Stimulated activated CD4-positive, alpha-beta T cell treated with anti-CD3 and anti-CD28 coated beads, Interleukin-4, amount 100 ng/mL, for 4 hours (primary cell): ENCODE measurements around the gene TPPP.

ENCODE experiments used
- DNase-seq, 2 experiments: peaks; one replicate each; pipeline ENCODE4 v3.0.0-alpha.2; 2020

TPPP gene

DNA sequence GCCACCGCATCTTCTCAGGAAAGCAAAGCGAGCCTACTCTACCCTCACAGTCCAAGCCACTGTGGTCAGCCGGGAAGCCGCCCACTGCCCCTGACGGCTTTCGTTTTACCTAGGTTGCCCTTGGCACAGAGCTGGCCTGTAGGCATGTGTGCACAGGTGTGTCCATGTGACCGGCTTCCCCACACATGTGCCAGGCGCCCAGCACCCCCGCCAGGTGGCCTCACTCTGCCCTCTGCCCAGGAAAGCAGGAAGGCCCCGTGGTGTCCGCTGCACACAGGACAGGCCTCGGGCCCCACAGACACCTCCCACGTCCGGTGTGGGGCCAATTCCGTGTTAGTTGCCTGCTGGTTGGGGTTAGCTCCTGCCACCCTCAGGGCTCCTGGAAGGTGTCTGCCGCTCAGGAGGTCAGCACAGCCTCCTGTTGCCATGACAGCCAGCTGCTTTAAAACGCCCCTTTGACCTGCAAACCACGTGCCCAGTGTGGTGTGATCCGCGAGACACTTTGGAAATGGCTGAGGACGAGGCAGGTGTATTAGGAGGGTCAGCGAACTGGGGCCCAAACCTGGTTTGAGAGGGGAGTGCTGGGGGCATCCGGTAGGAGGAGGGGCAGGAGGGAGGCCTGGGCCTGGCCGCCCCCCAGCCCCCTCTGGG lies 28.7 kb downstream of the TPPP start:
- DNase-seq, result no peak

- DNase-seq, result no peak
These were observed 29.5 kb downstream of the TPPP start for GRCh38 chr5:663436-664342.

DNA sequence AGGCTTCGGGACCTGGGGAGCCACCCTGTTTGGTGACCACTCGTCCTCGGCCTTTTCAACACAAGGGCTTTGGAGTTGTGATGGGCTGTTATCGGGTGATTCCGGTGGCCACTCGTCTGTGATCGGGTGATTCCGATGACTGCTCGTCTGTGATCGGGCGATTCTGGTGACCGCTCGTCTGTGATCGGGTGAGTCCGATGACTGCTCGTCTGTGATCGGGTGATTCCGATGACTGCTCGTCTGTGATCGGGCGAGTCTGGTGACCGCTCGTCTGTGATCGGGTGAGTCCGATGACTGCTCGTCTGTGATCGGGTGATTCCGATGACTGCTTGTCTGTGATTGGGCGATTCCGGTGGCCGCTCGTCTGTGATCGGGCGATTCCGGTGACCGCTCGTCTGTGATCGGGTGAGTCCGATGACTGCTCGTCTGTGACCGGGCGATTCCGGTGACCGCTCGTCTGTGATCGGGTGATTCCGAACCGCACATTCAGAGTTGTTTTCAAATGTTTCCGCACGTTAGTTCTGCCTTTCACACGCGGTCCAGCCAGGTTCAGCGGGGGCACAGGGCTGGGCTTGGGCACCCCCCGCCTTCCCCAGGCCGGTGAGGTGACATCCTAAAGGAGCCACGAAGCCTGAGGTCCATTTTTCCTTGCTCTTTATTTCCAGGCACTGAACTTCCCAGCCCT lies 30.3 kb downstream of the TPPP start:
- no peak for DNase-seq

- no peak for DNase-seq
These were observed 31.0 kb downstream of the TPPP start for GRCh38 chr5:661891-662750.

DNA sequence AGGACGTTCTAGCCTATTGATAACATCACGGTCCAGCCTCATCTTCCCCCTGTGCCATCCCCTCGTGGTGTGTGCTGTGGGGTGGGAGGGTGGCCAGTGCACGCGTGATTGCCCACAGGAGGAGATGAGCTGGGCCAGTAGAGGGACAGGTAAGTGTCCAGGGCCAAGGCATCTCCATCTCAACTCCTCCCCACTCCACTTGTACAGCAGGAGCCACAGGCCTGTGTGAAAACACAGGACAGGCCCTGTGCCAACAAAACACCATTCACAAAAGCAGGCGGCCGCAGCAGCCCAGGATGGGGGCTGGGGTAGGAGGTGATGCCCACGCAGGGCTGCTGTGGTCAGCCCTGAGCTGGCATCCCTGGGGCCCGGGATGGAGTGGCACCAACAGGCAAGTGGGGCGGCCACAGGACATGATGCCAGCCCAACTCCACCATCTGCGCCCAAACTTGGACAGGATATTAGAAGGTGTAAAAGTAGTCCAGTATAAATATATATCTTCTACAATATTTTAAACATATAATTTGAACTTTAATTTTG lies 32.6 kb downstream of the TPPP start:
- DNase-seq, result no peak

DNA sequence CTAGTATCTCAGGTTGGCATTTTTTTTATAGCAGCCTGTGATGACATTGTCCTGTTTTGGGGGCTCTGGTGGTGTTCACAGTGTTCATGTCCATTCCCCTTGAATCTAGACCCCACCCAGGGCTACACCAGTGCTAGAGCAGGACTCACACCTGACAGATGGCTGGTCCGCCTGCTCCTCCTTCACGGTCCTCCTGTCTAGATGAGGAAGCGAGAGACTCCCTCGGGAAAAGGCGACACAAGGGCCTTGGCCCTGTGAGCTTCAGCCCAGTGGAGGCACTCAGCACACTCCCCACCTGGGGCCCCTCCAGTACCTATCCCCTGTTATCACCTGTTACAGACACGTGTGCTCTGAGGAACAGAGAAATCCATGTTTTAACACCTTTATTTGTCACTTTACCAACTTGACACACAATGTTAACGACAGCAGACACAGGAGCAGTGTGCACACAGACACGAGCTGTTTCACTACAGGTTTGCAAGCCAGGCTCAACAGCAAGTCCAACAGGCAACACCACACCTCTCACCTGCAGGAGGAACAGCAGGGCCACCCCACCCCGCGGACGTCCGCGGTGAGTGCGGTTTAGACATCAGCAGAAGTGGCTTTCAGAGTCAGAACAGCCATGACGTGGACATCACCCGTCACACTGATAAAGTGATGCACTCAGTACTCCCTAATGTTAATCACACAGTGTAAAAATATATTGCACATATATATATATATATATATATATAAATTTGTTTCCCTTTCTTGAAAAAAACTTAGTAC lies 33.5 kb downstream of the TPPP start:
- DNase-seq, result no peak

GRCh38 chr5:658103-658502 lies 35.0 kb downstream of the TPPP start:
- DNase-seq, result no peak

DNA sequence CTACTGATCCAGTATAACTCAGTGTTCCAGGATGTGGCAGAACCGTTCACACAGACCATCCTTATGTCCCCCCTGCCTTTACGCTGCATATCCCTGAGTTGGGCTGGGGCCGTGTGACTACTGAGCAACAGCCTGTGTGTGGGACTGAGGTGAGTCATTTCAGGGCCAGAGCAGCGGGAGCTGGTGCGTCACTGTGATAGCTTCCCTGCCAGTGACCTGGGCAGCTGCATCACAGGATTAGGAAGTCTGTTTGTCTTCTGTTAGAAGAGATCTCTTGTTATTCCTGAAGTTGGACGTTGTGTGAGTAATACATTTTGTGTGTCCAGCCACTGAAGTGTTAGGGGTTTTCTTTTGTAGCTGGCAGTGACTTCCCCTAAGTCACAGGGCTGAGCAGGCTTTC lies 35.6 kb downstream of the TPPP start:
- DNase-seq, result no peak

DNA sequence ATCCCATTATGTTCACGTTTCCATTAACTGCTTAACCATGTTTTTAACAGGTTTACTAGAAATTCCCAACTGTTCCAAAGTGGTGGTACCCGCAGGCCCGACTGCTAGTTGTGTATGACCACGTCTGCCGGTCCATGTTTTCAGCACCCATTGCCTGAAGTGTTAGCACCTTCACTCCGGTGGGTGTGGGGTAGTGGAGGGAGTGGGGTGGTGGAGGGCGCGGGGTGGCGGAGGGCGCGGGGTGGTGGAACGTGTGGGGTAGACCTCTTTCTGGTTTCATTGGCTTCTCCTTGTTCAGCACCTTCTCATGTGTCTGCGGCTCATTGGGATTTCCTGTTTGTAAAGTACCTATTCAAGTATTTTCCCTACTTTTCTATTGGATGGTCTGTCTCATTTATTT lies 37.7 kb downstream of the TPPP start:
- no peak for DNase-seq

GRCh38 chr5:654071-654778 lies 38.9 kb downstream of the TPPP start:
- DNase-seq, result no peak

DNA sequence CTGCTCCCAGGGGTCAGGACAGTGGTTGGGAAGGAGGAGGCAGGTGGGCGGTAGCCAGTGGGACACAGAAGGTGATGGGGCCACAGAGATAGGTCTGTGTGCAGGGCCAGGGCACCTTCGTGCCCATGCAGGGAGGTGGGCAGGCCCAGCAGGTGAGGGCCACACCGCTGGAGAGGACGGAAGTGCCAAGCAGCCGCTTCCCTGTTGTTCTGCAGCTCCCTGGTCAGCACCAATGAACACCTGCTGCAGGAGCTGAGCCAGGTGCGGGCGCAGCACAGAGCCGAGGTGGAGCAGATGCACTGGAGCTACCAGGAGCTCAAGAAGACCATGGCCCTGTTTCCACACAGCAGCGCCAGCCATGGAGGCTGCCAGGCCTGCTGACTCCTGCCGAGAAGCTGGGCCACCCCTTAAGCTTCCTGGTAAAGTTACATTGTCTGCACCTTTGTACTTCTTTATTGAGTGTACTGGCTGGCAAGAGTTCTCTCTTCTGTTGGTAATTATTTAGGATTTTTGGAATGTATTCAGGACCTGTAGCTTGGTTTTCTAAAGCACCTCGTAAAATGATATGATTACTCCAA lies 40.3 kb downstream of the TPPP start:
- no peak for DNase-seq

- no peak for DNase-seq
These were observed 41.1 kb downstream of the TPPP start for GRCh38 chr5:652023-652515.

DNA sequence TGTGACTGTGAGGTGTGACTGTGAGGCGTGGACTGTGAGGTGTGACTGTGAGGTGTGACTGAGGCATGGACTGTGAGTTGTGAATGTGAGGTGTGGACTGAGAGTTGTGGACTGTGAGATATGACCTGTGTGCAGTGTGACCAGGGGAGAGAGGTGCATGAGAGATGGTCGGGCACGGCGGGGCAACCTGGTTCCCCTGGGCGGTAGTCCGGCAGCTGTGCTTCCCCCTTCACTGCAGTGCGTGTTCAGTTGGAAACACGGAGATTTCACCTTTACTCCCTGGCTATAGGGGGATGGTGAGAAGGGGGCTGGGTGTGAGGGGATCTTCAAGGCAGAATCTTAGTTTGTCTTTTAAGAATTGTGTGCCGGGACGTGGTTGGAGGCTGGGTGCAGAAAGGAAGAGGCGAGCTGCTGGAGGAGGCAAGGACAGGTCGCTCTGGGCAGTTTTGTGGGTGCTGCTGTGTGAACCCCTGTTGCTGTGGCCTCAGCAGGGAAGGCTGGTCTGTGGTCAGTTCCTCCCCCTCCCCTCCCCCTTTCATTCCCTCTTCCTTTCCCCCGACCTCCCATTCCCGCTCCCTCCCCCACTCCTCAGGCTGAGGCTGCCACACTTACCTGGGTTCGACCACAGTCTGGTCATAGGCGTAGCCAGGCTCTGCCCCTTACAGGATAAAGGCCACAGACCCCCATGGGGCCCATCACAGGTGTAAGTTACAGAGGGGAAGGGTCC lies 41.7 kb downstream of the TPPP start:
- DNase-seq, result no peak

- no peak for DNase-seq
These were observed 45.4 kb downstream of the TPPP start for GRCh38 chr5:647727-648126.

DNA sequence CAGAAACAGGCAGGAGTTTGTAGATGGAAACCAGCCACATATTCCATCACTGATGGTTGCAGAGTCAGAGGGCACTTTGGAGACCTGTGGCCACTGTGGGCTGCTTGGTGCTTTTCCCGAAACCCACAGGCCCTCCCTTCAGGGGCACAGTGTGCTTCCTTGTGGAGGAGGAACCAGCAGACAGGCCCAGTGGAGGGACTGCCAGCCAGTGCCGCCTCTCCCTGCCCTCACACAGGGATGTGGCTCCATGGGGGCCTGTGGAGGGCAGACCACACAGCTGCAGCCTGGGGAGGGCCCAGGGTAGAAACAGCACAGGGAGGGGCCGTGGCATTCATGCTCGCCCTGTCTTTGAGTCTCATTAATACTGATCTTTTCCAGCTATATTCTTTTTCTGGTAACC lies 45.8 kb downstream of the TPPP start:
- no peak for DNase-seq

- no peak for DNase-seq
These were observed 46.6 kb downstream of the TPPP start for GRCh38 chr5:646396-647201.

DNA sequence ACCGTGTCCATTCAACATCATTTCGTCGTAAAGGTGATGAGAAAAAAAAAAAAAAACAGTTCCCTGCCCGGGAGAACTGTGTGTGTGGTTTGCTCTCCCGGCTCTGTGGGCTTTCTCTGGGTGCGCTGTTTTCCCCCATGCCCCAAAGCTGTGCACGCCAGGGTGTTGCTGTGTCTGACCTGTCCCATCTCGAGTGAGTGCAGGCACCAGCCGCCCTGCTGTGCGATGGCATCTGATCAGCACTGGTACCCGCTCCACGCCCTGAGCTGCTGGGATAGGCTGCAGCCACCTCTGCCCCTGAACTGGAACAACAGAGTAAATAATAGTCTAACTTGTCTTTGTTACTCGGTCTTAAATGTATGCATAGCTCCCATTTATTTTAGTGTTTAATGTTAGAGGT lies 47.7 kb downstream of the TPPP start:
- no peak for DNase-seq

GRCh38 chr5:644971-645370 lies 48.2 kb downstream of the TPPP start:
- no peak for DNase-seq

- no peak for DNase-seq
These were observed 48.6 kb downstream of the TPPP start for GRCh38 chr5:644509-644908.
